ENCODE measurements around the gene GPR108. TPM values are rescaled to one million over a fixed set of nuclear protein-coding genes. Genes with fewer than 3 reads are reported as not detected.

The GPR108 gene
- total and polyA plus RNA-seq, 2 of the 8 experiments (the other 6 are each of a cell fraction or from before 2014, with no cell fraction given), result 34.9 to 46.0 TPM

- Histone ChIP-seq H2AFZ (ENCODE audit: low read length) (no peak overlapping the region), H3K27ac (ENCODE audit: low read depth, low read length) (no peak overlapping the region), H2BK120ac (replicated peaks; ENCODE audit: low read depth, low read length) (peak overlapping the region; percentile 69), H4K91ac (replicated peaks; ENCODE audit: insufficient read length, low read length) (peak overlapping the region; percentile 95), H2BK15ac (ENCODE audit: low read length) (peak overlapping the region; percentile 95), H4K5ac (ENCODE audit: insufficient read length, low read depth, low read length) (no peak overlapping the region), H4K8ac (ENCODE audit: extremely low read depth, insufficient read depth, low read length) (no peak overlapping the region; the same call in 1 of the 2 replicates), H2BK20ac (ENCODE audit: low read length) (peak overlapping the region; percentile 68; the same call in 1 of the 2 replicates), H2BK5ac (ENCODE audit: low read depth, low read length) (peak overlapping the region; percentile 73), H3K4me2 (ENCODE audit: insufficient read depth in 1 of 2, low read depth in 2 of 2, low read length in 2 of 2) (peak overlapping the region; percentile 9 to 83; a peak in 2 of 4 replicates), H3K4me1 (replicated peaks in 1 of 4; ENCODE audit: control insufficient read depth in 3 of 4, insufficient read depth in 4 of 4, low read length in 3 of 4) (peaks cover 0 to 11% (median 4%) of the 10 kb centered on the region in 4 experiments; a peak in 4 of 7 replicates), H2BK12ac (ENCODE audit: low read depth, low read length) (peak overlapping the region; percentile 98), H3K18ac (ENCODE audit: extremely low read depth, low read length) (peak overlapping the region; percentile 10; the same call in 1 of the 2 replicates), H3K56ac (replicated peaks; ENCODE audit: insufficient read length, low read depth, low read length) (peak overlapping the region; percentile 97), H3K79me1 (ENCODE audit: low read depth, low read length) (no peaks in the 10 kb centered on the region), H4K20me1 (replicated peaks in 1 of 2; ENCODE audit: control insufficient read depth in 1 of 2, insufficient read depth in 2 of 2, low read length in 2 of 2) (peaks cover 0 to 6% of the 10 kb centered on the region in 2 experiments), H3K9me3 (ENCODE audit: insufficient read depth in 2 of 2, low read depth in 1 of 2, low read length in 1 of 2) (no peaks in the 10 kb centered on the region), H2AK5ac (ENCODE audit: low read depth, low read length) (peak overlapping the region; percentile 100), H3K23me2 (ENCODE audit: low read depth, low read length) (peaks cover 10% of the 10 kb centered on the region), H3K27me3 (replicated peaks in 1 of 4; ENCODE audit: control insufficient read depth in 3 of 4, extremely low read depth in 1 of 4, insufficient read depth in 3 of 4, low read length in 3 of 4) (no peaks in the 10 kb centered on the region; a peak in 1 of 7 replicates), H3K9ac (replicated peaks in 1 of 4; ENCODE audit: extremely low read depth in 1 of 4, low read depth in 3 of 4, low read length in 3 of 4) (peak overlapping the region in 1 of 4 experiments; percentile 22; a peak in 1 of 7 replicates), H3K79me2 (ENCODE audit: control insufficient read depth in 1 of 2, insufficient read depth in 2 of 2, low read length in 2 of 2) (no peaks in the 10 kb centered on the region; a peak in 1 of 4 replicates), H3K4ac (replicated peaks; ENCODE audit: insufficient read length, low read depth, low read length) (peak overlapping the region; percentile 94), H3K36me3 (ENCODE audit: control insufficient read depth in 2 of 4, insufficient read depth in 4 of 4, low read length in 3 of 4) (no peaks in the 10 kb centered on the region; a peak in 1 of 8 replicates), H3K4me3 (ENCODE audit: extremely low read depth in 1 of 4, insufficient read depth in 2 of 4, low read depth in 3 of 4, low read length in 4 of 4) (peak overlapping the region in 2 of 4 experiments; percentile 11 to 32; a peak in 2 of 8 replicates), H3K14ac (ENCODE audit: insufficient read length) (peak overlapping the region; percentile 37), H3K23ac (ENCODE audit: insufficient read length) (peak overlapping the region; percentile 37)
- 83% methylated on average over 4 of the region's 4 CpGs; no CpG with 5 or more reads in 1 of the 2 experiments for WGBS, 2 experiments (ENCODE audit: extremely low coverage in 1 of 2, insufficient coverage in 1 of 2, insufficient read length in 1 of 2, insufficient replicate concordance in 2 of 2, low coverage in 1 of 2, low lambda C conversion rate in 2 of 2, missing lambda C conversion rate in 1 of 2)
- POLR2A ChIA-PET (ENCODE audit: partially characterized antibody), result no interaction called here
- TF ChIP-seq TEAD4 (IDR thresholded peaks at IDR 0.05; ENCODE audit: low read depth, low read length), result no peak
- TF ChIP-seq HDAC6 (IDR thresholded peaks at IDR 0.05; ENCODE audit: low read depth, low read length), result peak; percentile 97
- no peak for TF ChIP-seq MAX (IDR thresholded peaks at IDR 0.05)
- no peak for TF ChIP-seq JUND (IDR thresholded peaks at IDR 0.05; ENCODE audit: low read length)
- CTCF ChIA-PET (ENCODE audit: partially characterized antibody), result no interaction called here
- FAIRE-seq, result peak; percentile 84
- DNase-seq (ENCODE audit: low read depth in 1 of 2, low spot score in 2 of 2), result no peak
Observed at GRCh38 chr19:6717441-6717971, 19.9 kb downstream of the GPR108 start.
